ENCODE data around the gene EIF3L. TPM values are rescaled to one million over a fixed set of nuclear protein-coding genes. Genes with fewer than 3 reads are reported as not detected.

EIF3L gene
- polyA plus RNA-seq, 1 of the 3 experiments (the other 2 are of a cell fraction) = 478 TPM

DNA sequence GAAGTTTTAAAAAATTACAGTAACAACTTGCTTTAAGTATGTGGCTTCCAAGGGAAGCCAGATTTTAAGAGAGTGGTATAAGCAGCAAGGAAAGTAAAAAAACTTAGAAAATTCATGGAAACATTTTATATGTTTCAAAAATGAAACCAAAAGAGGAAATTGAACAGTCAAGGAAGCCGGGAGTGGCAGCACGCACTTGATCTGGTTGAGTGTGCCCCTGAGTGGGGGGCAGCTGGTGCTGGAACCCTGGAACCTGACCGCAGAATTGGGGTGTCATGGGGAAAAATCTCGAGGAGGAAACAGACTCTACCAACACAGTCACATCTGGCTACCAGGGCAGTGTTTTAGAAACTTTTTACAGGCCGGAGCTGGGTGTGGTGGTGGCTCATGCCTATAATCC, 70.9 kb downstream of the EIF3L start:
- Histone ChIP-seq H3K4me2 (no peak overlapping the region), H2AFZ (ENCODE audit: low read depth) (no peak overlapping the region), H3K4me1 (ENCODE audit: control insufficient read depth in 1 of 2, insufficient read depth in 2 of 2, low read depth in 1 of 2, low read length in 1 of 2) (no peaks in the 10 kb centered on the region), H3F3A (replicated peaks; ENCODE audit: insufficient read depth) (peaks cover 5% of the 10 kb centered on the region), H4K20me1 (ENCODE audit: insufficient read depth) (no peaks in the 10 kb centered on the region), H3K4me3 (ENCODE audit: low read depth in 2 of 2, low read length in 1 of 2) (no peak overlapping the region), H3K27me3 (ENCODE audit: insufficient read depth) (no peaks in the 10 kb centered on the region), H3K9me3 (no peaks in the 10 kb centered on the region), H3K36me3 (replicated peaks in 1 of 2; ENCODE audit: control insufficient read depth in 1 of 2, insufficient read depth in 2 of 2, low read length in 1 of 2) (peaks cover 32 to 35% of the 10 kb centered on the region in 2 experiments), H3K27ac (ENCODE audit: low read depth in 2 of 2, low read length in 1 of 2) (no peak overlapping the region), H3K9ac (no peak overlapping the region), H3K9me2 (no peaks in the 10 kb centered on the region), H3K79me2 (ENCODE audit: insufficient read depth) (no peaks in the 10 kb centered on the region)
- DNase-seq = no peak
- TF ChIP-seq POLR2AphosphoS5 (IDR thresholded peaks at IDR 0.05; ENCODE audit: low read depth, low read length) (no peak), YY1 (IDR thresholded peaks at IDR 0.05; ENCODE audit: low read depth) (no peak), TCF12 (IDR thresholded peaks at IDR 0.05) (no peak), JUND (IDR thresholded peaks at IDR 0.05) (no peak), GABPA (IDR thresholded peaks at IDR 0.05; ENCODE audit: low read depth) (no peak), MEF2A (IDR thresholded peaks at IDR 0.05; ENCODE audit: borderline replicate concordance, low read depth) (no peak), SIN3A (IDR thresholded peaks at IDR 0.05; ENCODE audit: borderline replicate concordance, low read depth, low read length) (no peak), FOXM1 (IDR thresholded peaks at IDR 0.05; ENCODE audit: low read depth) (no peak)
- TF ChIP-seq, protein P1, sequence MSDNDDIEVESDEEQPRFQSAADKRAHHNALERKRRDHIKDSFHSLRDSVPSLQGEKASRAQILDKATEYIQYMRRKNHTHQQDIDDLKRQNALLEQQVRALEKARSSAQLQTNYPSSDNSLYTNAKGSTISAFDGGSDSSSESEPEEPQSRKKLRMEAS (IDR thresholded peaks at IDR 0.05; ENCODE audit: low read depth) = no peak
- ChIA-PET POLR2A (no interaction called here), CTCF (interaction anchor here (1.0 to 1.7 kb wide), 2 partner anchors 14 to 56 kb away, joined by 3 to 5 read pairs; no protein-coding TSS in a partner anchor)
- WGBS (ENCODE audit: low lambda C conversion rate) = 83% methylated on average over 5 of the region's 5 CpGs

DNA sequence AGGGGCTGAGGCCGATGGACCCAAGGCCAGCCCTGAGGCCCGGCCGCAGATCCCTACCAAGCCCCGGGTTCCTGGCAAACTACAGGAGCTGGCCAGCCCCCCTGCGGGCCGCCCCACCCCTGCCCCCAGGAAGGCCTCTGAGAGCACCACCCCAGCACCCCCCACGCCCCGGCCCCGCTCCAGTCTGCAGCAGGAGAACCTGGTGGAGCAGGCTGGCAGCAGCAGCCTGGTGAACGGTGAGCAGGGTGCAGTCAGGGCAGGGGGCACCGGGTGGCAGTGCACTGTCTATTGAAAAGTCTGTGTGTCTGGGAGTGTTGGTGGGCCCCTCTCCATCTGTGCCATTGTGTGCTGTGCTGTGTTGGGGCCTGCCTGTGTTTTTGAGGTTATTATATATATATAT, 73.0 kb downstream of the EIF3L start:
- Histone ChIP-seq H2AFZ (ENCODE audit: low read depth) (no peak overlapping the region), H4K20me1 (ENCODE audit: insufficient read depth) (no peaks in the 10 kb centered on the region), H3K9me3 (no peaks in the 10 kb centered on the region), H3K9ac (no peak overlapping the region), H3F3A (replicated peaks; ENCODE audit: insufficient read depth) (peaks cover 5% of the 10 kb centered on the region), H3K36me3 (replicated peaks in 1 of 2; ENCODE audit: control insufficient read depth in 1 of 2, insufficient read depth in 2 of 2, low read length in 1 of 2) (peaks cover 27 to 47% of the 10 kb centered on the region in 2 experiments), H3K4me2 (no peak overlapping the region), H3K4me1 (ENCODE audit: control insufficient read depth in 1 of 2, insufficient read depth in 2 of 2, low read depth in 1 of 2, low read length in 1 of 2) (no peaks in the 10 kb centered on the region), H3K27ac (ENCODE audit: low read depth in 2 of 2, low read length in 1 of 2) (no peak overlapping the region), H3K27me3 (ENCODE audit: insufficient read depth) (no peaks in the 10 kb centered on the region), H3K79me2 (ENCODE audit: insufficient read depth) (no peaks in the 10 kb centered on the region), H3K4me3 (ENCODE audit: low read depth in 2 of 2, low read length in 1 of 2) (no peak overlapping the region), H3K9me2 (no peaks in the 10 kb centered on the region)
- peak; percentile 67 for DNase-seq
- ChIA-PET CTCF (interaction anchor here (0.7 kb wide), 1 partner anchor 15 kb away, joined by 3 read pairs; no protein-coding TSS in a partner anchor), POLR2A (no interaction called here)
- 58% methylated on average over 2 of the region's 11 CpGs for WGBS (ENCODE audit: low lambda C conversion rate)
- TF ChIP-seq RCOR1 (IDR thresholded peaks at IDR 0.05; ENCODE audit: low read length) (no peak), FOXM1 (IDR thresholded peaks at IDR 0.05; ENCODE audit: low read depth) (no peak), POLR2AphosphoS5 (IDR thresholded peaks at IDR 0.05; ENCODE audit: low read depth, low read length) (no peak), SMC3 (IDR thresholded peaks at IDR 0.05; ENCODE audit: low read depth, low read length) (no peak), TAF1 (IDR thresholded peaks at IDR 0.05; ENCODE audit: borderline replicate concordance, low read depth, low read length) (no peak), MEF2A (IDR thresholded peaks at IDR 0.05; ENCODE audit: borderline replicate concordance, low read depth) (no peak), NFIC (IDR thresholded peaks at IDR 0.05; ENCODE audit: borderline replicate concordance) (no peak), TEAD4 (IDR thresholded peaks at IDR 0.05; ENCODE audit: borderline replicate concordance, insufficient read depth) (no peak), JUND (IDR thresholded peaks at IDR 0.05) (no peak), EP300 (IDR thresholded peaks at IDR 0.05; ENCODE audit: borderline replicate concordance in 1 of 2, low read depth in 1 of 2, low read length in 1 of 2) (no peak), RFX5 (IDR thresholded peaks at IDR 0.05; ENCODE audit: low read length) (no peak), FOXJ3 (CRISPR knock-in tag; IDR thresholded peaks at IDR 0.05) (no peak)
- TF ChIP-seq, protein P2, sequence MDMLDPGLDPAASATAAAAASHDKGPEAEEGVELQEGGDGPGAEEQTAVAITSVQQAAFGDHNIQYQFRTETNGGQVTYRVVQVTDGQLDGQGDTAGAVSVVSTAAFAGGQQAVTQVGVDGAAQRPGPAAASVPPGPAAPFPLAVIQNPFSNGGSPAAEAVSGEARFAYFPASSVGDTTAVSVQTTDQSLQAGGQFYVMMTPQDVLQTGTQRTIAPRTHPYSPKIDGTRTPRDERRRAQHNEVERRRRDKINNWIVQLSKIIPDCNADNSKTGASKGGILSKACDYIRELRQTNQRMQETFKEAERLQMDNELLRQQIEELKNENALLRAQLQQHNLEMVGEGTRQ (IDR thresholded peaks at IDR 0.05; ENCODE audit: borderline replicate concordance, low read depth, low read length) = no peak
- TF ChIP-seq, protein P3, sequence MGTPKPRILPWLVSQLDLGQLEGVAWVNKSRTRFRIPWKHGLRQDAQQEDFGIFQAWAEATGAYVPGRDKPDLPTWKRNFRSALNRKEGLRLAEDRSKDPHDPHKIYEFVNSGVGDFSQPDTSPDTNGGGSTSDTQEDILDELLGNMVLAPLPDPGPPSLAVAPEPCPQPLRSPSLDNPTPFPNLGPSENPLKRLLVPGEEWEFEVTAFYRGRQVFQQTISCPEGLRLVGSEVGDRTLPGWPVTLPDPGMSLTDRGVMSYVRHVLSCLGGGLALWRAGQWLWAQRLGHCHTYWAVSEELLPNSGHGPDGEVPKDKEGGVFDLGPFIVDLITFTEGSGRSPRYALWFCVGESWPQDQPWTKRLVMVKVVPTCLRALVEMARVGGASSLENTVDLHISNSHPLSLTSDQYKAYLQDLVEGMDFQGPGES (IDR thresholded peaks at IDR 0.05; ENCODE audit: low read depth, low read length) = no peak
- TF ChIP-seq, protein P4, sequence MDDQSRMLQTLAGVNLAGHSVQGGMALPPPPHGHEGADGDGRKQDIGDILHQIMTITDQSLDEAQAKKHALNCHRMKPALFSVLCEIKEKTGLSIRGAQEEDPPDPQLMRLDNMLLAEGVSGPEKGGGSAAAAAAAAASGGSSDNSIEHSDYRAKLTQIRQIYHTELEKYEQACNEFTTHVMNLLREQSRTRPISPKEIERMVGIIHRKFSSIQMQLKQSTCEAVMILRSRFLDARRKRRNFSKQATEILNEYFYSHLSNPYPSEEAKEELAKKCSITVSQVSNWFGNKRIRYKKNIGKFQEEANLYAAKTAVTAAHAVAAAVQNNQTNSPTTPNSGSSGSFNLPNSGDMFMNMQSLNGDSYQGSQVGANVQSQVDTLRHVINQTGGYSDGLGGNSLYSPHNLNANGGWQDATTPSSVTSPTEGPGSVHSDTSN (IDR thresholded peaks at IDR 0.05) = no peak
- TF ChIP-seq, protein P5, sequence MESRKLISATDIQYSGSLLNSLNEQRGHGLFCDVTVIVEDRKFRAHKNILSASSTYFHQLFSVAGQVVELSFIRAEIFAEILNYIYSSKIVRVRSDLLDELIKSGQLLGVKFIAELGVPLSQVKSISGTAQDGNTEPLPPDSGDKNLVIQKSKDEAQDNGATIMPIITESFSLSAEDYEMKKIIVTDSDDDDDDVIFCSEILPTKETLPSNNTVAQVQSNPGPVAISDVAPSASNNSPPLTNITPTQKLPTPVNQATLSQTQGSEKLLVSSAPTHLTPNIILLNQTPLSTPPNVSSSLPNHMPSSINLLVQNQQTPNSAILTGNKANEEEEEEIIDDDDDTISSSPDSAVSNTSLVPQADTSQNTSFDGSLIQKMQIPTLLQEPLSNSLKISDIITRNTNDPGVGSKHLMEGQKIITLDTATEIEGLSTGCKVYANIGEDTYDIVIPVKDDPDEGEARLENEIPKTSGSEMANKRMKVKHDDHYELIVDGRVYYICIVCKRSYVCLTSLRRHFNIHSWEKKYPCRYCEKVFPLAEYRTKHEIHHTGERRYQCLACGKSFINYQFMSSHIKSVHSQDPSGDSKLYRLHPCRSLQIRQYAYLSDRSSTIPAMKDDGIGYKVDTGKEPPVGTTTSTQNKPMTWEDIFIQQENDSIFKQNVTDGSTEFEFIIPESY (IDR thresholded peaks at IDR 0.05; ENCODE audit: borderline replicate concordance, low read depth) = no peak

Measured in SK-N-SH (cell line).